GM19328 (cell line): ENCODE data around the gene BNIP5.

Experiments
- ATAC-seq: cut with Tn5 transposase; IDR thresholded peaks from one replicate; pipeline ENCODE4 v1.9.1; 2021; ENCODE audit warnings: mild to moderate bottlenecking, moderate library complexity; ENCODE audit not compliant: unreplicated experiment

The BNIP5 gene, protein sequence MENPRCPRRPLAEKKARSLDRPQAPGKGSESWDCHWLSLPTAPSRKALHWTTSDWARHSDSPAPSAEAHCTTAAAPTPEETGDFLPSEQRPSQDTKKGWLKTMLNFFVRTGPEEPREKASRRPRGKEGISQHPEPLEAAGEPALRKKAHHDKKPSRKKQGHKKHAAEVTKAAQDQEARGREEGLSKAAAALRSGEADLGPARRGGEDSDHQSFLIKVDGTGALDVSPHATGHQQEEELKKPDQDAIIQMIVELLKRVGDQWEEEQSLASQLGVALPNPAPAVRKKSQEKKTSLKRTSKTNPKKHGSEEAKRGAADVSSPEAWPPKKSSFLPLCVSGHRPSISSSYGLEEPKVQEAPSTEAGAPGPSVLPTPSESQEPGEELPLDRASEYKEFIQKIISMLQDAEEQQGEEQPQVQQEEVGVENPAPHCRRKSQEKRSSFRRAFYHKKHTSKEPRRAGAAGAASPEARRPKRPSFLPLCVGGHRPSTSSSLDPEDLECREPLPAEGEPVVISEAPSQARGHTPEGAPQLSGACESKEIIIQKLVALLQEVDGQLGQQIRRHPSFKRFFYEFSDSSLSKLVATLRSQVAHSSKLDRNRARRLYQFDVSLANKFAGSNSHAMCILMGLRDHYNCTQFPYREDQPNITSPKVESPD

GRCh38 chr6:36336779-36337241 lies at the start of gene BNIP5:
TSS of gene BNIP5 (minus strand) at chr6:36336888. CDS start at chr6:36330690, 6,198 bp downstream.
- no peak for ATAC-seq

- no peak for ATAC-seq
Observed at GRCh38 chr6:36384095-36384494, 47.4 kb upstream of the BNIP5 start.

DNA sequence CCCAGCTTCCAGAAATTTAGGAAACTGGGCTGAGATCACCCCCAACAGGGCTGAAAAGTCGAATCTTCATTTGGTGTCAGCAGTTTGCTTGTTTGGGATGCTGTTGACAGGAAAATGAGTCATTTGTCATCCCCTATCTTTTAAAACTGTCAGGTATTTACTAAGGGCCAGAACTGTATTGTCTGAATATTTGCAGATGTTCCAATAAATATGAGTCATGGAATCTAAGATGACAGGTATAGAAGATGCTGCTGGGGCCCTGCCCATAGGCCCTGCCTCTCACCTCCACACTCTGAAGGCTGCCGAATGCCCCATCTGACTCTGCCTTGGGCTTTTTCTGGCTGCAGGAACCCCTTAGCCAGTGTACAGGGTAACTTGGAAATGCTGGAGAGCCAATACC lies 46.9 kb upstream of the BNIP5 start:
- ATAC-seq, result no peak

DNA sequence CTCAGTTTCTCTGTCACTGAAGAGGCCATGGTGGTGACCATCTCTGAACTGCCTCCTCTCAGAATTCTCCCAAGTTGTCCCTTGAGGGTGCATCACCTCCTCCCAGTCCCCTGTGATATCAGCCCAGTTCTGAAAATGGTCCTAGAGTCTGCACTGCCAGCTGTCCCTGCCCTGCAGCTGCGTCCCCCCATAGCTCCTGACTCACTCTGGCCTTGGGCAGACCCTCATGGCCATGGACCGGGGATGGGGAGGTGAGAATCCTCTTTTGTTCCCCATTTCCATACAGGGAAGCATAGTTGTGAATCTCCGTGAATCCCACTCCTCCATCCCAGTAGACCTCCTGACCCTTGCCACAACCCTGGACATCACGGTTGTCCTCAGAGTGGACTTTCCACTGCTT lies 46.3 kb upstream of the BNIP5 start:
- ATAC-seq, result no peak

GRCh38 chr6:36381502-36382389 lies 45.1 kb upstream of the BNIP5 start:
- ATAC-seq, result no peak

DNA sequence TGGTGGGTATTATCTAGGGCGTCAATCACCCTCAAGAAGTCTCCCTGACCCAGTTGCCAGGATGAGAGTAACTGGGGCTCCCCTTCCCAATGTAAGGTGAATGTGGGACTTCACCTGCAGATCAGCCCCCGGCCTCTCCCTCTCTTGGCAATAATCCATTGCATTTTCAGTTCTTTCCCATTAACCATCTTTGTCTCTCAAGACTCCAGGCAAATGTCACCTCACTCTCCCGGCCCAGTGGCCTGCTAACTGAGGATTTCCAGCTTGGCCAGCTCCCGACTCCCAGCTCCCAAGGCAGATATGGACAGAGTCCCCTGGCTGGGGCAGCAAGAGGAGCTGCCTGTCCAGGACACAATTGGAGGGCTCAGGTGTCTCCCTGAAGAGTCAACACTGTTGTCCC lies 43.5 kb upstream of the BNIP5 start:
- ATAC-seq, result no peak

- no peak for ATAC-seq
Observed at GRCh38 chr6:36378936-36379335, 42.2 kb upstream of the BNIP5 start.

DNA sequence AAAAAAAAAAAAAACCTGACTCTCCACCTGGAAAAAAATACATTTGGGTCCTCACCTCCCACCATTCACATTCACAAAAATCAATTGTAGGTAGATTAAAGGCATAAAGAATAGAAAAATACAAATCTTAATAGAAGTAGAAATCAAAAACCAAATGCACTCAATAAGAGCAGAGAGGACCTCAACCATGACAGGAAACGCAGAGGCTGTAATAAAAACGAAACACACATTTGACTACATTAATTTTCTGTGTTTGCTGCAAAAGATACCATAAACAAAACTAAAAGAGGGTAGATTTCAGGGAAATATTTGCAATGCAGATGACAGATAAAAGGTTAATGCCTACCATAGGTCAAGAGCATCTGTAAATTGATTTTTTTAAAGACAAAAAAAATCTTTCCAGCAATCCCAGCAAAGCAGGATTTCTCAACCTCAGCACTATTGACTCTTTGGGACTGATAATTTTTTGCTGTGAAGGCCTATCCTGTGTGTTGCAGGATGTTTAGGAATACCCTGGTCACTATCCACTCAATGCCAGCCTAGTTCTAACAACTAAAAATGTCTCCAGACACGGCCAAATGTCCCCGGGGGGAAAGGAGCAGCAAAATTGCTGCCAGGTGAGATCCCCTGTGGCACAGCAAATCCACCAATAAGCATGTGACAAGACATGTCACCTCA lies 41.7 kb upstream of the BNIP5 start:
- no peak for ATAC-seq

DNA sequence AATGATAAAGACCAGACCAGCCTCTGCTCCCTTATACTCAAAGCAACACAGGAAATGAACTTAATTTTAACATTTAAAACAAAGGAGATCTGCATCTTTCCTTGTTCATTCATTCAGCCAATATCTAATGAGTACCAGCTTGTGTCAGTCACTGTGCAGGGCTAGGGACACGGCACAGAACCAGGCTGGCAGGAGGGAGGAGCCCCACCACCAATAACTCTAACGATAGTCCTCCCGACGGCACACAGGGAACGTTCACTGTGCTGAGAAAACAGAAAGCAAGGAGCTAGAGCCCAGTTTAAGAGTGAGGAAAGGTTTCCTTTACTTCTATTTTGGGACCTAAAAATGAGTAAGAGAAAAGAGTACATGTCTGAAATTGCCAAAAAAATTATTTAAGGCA lies 40.9 kb upstream of the BNIP5 start:
- no peak for ATAC-seq

GRCh38 chr6:36376742-36377141 lies 40.1 kb upstream of the BNIP5 start:
- no peak for ATAC-seq

GRCh38 chr6:36376183-36376582 lies 39.5 kb upstream of the BNIP5 start:
- ATAC-seq, result no peak

DNA sequence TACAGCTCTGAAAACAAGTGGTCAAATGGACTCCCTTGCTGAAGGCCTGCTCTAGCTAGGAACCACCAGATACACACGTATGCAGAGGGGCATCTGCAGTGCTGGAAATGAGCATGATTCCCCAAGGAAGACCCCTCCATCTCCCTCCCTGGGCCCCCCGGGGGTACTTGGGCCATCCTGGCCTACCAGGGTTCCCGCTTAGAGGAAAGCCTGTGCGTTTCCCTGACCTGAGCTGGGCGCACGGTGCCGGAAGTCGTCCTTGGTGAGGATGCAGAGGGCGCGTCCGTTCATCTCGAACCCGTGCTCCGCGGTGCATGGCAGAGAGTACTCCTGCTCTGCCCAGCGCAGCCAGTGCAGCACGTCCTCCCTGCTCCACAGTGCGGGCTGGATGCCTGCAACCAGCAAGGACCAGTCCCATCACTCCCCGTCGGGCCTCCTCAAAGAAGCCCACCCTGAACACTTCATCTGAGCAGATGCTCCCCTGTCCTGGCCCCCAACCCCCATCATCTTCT lies 39.0 kb upstream of the BNIP5 start:
- ATAC-seq, result no peak

GRCh38 chr6:36374972-36375371 lies 38.3 kb upstream of the BNIP5 start:
- no peak for ATAC-seq

DNA sequence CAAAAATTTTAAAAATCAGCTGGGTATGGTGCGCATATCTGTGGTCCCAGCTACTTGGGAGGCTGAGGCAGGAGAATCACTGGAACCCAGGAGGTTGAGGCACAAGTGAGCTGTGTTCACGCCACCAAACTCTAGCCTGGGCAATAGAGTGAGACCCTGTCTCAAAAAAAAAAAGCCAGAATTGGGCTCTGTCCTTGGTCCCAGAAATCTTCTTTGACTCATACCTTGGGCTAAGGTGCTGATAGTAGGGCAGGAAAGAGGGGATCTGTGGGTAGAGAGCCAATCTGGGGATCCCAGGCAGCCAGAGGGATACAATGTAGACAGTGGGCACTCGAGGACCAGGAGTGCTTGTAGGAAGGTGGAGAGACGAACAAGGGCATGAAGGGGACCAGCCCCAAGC lies 37.5 kb upstream of the BNIP5 start:
- ATAC-seq, result no peak

DNA sequence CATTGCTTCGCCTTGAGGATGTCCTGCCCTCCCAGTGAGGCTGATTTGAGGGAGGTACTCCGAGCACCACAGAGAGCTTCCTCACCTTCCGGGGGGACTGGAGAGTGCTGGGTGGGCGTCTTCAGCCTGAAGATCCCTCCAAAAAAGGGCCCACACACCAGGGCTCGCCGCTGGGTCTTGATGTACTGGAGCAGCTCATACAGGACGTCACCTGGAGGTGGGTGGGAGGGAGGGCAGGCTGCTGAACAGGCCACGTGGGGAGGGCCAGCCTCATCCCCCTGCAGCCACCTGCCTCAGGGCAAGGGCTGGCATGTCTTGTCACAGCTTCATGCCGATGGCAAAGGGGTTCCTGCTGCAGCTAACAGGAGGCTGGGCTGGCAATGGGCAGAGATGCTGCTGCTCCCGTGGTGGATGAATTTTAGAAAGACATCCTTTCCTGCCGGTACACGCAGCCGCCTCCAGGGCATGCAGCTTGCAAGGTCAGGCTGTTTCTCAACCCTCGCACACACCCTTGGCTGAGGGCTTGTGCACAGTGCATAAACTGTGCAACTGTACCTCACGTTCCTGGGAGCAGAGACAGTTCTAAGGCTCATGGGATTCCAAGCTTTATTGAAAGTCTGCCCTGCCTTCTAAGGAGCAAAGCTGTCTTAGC lies 36.8 kb upstream of the BNIP5 start:
- ATAC-seq, result no peak

GRCh38 chr6:36372088-36372487 lies 35.4 kb upstream of the BNIP5 start:
- no peak for ATAC-seq

DNA sequence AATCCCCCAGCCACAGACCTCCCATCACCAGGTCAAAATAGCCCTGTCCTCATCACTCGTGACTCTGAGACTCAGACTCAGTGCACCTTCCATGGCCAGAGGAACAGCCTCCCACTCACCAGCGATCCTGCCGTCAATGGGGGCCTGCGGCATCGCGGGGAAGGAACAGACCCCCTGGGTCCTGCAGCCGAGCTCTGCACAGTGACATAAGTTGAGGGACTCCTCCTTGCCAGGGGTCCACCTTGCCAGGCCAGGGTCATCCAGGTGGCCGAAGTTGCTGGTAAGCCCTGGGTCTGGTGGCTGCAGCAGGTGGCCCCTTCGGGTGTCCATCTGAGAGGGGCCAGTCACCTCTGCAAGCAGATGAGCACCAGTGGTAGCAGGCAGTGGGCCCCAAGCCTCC lies 34.5 kb upstream of the BNIP5 start:
- ATAC-seq, result no peak

- no peak for ATAC-seq
Observed at GRCh38 chr6:36370638-36371037, 34.0 kb upstream of the BNIP5 start.

DNA sequence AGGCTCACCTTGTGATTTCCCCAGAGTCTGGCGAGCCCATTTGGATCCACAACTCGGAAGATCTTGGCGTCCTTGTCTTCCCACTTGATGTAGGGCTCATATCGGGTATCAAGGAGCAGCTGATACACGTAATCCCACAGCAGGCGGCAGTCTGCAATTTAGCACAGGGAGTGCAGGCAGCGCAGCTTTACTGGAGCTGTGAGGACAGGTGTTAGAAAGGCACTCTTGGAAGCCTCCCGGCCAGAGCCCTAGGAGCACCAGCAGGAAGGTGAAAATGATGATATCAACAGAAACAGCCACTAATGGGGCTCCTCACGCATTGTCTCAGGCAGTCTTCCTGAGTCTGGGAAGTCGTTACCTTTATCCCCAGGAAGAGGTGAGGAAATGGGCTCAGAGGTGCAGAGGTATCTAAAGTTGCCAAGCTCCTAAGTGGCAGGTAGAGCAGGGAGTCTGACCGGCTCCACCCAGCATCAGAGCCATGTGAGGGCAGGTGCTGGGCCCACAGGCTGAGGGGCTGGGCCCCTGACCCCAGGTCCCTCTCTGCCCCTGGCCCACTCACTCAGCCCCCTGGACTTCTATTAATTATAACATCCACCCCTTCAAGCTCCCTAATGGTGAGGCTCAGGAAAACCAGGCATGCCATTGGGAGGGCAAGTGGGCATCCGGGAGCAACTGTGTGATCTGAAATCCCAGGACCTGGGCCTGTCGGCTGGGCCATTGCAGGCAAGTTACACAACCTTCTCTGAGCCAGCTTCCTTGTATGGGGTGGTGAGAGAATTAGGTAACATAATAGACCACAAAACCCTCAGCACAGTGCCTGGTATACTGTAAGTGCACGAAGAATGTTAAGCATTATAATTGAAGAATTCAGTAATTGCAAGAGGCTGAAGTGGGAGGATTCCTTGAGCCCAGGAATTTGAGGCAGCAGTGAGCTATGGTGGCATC lies 32.5 kb upstream of the BNIP5 start:
- ATAC-seq, result no peak
